ENCODE results near the gene GPRC5A.

Gene GPRC5A

GRCh38 chr12:12941450-12942350 lies 50.3 kb downstream of the GPRC5A start:
- no peak for DNase-seq (ENCODE audit: low spot score)

DNA sequence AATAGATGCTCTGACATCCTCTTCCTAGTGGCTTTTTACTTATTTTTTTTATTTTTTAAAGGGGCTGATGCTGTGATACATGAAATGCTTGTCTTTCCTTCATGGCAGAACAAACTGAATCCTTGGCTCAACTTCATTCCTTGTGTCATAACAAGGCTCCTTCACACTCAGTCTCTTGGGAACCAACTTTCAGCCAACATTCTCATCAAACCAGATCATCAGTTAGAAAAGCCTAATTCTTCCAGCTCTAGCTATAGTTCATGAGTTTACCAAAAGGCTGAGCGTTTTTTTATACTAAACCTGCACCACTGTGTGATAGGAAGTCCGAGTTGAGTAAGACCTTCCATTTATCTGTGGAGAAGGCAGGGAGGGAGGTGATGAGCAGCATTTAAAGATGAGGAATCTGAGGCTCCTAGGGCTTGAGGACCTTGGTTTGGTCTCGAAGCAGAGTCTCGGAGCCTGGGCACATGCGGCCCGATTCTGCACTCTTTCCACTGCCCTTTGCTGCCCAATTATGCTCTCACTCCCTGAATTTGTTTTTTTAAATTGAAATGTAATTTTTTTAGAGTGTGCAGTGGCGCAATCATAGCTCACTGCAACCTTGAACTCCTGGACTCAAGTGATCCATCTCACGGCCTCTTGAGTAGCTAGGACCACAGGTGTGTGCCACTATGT lies 52.4 kb downstream of the GPRC5A start:
- DNase-seq (ENCODE audit: low spot score), result no peak

DNA sequence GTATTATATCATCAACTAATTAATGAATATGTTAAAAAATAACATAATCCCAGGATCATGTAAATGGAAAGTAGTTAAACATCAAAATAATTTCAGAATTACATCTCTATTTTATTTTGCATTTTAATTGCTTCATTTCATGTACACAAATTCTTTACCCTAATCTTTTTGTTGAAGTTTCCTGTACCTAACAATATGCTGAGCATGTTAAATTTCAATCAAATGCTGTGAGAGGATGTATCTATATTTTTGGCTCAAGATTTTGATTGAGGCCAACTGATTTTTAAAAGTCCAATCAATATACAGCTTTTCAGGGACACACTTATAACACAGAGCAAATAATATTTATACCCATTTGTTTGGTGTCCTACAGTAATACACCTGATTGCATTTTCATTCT lies 54.2 kb downstream of the GPRC5A start:
- DNase-seq (ENCODE audit: low spot score), result no peak

DNA sequence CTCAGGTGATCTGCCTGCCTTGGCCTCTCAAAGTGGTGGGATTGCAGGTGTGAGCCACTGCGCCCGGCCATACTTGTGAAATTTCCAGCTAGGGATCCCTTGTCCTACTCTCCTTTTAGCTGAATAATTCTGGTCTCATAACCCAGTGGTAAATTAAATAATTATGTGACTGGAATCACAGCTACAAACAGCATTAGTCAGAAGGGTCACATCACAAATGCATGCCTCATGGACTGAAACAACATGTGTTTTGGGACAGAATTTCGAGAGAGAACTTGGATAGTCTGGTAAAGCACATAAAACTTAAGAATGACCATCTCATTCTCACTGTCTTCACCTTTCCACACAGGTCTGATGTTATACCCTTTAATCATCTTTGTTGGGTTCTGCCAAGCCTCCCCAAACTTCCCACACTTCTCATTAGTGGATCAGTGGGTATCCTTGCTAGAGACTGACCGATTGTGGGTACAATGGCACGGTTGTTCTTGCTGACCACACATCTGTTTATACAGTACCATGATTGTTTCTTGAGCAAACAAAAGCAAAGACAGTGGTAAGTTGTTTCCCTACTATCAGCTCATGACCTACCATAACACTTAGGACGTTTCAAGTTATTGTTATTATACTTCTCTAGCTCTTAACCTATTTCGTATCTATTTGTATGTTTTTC lies 55.5 kb downstream of the GPRC5A start:
- no peak for DNase-seq (ENCODE audit: low spot score)

DNA sequence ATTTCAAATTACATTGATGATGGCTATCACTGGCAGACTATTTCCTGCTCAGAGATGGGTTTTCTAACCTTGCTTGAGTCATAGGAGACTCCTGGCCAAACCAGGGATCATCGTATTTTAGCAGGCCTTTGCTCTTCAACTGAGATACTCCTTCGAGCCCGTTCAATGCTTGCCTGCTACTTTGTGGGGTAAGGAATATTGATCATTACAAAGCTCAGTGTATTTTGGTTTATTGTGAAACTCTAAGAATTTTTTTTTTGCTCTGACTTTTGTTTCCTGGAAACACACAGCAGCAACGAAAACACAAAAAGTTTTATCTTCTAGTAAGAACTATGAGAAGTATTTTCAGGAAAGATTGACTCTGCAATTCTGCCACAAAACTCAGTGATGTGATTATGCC lies 56.5 kb downstream of the GPRC5A start:
- DNase-seq (ENCODE audit: low spot score), result no peak

- DNase-seq (ENCODE audit: low spot score), result no peak
Measured at GRCh38 chr12:12951504-12951903, 60.1 kb downstream of the GPRC5A start.

- no peak for DNase-seq (ENCODE audit: low spot score)
Measured at GRCh38 chr12:12952036-12952435, 60.7 kb downstream of the GPRC5A start, which contains the start of gene GPRC5D. Gene GPRC5D, minus strand, starts transcription at chr12:12952170. Its CDS starts 1,786 bp downstream, at chr12:12950384.

DNA sequence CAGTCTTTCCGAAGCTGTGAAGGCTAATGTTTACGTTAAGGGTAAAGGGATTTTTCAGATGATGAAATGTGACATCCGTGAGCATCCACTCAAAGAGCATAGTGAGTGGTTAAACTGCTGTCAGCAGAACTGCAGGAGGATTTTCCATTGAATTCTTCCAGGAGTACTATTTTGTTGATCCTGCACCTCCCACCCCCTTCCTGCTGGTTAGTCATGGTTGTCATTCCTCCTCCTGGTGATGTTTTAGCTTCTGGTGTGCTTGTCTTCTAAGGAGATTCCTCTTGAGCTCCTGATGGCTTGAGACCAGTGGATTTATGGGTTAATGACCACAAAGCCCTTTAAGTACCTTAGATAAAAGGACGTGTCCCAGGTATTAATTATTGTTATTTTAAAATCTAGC lies 63.0 kb downstream of the GPRC5A start:
- no peak for DNase-seq (ENCODE audit: low spot score)

DNA sequence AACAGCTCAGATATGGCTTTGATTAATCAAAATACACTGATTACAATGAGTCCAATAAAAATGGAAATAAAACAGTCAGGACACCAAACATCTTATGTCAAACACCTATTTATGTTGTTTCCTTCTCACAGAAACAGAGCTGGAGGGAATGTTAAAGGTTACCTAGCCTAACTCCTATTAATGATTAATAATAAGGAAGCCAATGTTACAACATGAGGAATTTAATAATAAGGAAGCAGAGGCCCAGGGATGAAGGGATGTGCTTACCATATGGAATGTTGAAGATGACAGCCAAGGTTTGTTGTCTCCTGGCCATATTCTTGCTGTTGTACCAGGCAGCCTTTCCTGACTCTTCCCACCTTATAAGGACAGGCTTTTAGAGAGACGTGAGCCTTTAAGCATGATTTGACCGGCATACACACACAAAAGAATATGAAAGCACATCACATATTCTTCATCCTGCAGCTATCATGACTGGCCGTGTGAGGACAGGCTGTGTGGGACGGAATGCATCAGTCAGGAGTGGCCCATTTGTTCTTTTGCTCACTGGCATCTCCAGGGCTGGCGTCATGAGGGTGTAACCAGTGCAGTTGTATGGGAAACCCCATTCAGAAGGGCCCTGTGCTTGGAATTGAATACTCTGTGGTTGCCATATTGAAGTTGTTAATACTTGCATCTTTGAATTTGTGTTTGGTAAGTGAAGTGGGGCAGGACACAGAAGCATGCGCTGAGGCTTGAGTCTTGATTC lies 63.7 kb downstream of the GPRC5A start:
- DNase-seq (ENCODE audit: low spot score), result no peak

- DNase-seq (ENCODE audit: low spot score), result no peak
Measured at GRCh38 chr12:12958886-12959285, 67.5 kb downstream of the GPRC5A start.

DNA sequence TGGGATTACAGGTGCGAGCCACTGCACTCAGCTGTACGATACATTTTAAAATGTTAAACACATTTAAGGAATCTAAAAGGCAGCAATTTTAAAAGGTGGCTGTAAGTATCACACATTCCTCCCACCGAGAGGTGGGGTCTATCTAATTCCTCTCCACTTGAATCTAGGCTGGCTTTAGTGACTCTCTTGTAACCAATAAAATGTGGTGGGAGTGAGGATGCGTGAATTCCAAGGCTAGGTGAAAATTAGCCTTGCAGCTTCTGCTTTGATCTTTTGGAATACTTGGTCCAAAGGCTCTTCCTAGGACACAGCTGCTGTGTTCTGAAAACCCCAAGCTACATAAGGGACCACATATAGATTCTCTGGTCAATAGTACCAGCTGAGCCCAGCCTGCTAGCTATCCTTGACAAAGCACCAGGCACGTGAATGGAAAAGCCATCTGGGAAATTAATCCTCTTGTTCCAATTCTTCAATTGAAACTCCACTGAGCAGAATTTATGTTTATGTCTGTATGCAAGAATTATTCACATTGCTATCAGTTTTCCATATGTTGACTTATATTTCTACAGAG lies 69.4 kb downstream of the GPRC5A start:
- no peak for DNase-seq (ENCODE audit: low spot score)

GRCh38 chr12:12964255-12964654 lies 72.9 kb downstream of the GPRC5A start:
- no peak for DNase-seq (ENCODE audit: low spot score)

DNA sequence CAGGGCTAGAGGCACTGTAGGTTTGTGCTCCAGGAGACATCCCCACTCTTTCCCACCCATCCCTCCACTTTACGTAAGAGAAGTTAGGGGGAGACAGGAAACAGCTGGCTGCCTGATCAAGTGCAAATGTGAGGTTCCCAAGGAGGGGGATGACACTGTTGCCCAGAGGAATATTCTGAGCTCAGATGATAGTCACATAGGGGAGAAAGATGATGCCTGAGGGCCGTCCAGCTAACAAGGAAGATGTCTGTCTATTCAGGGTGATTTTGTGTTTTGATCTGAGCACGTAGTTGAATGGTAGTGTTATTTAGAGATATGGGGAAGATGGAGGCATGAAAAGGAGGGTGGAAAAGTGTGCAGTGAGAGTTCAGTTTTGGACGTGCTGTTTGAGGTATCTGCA lies 74.5 kb downstream of the GPRC5A start:
- DNase-seq (ENCODE audit: low spot score), result no peak
